Naive B cell (primary cell): ENCODE results near the gene PIGZ. TPM values are rescaled to one million over a fixed set of nuclear protein-coding genes. Genes with fewer than 3 reads are reported as not detected.

Source experiments
- ATAC-seq, 2 donors: fragments of 150-1000 bp; cut with Tn5 transposase; 2 replicates each; pipeline ENCODE4 v1.10.0; 2021; ENCODE audit warnings: low read depth in 2 of 2, mild to moderate bottlenecking in 2 of 2, moderate library complexity in 2 of 2
- DNase-seq: peaks from one replicate; pipeline ENCODE4 v3.0.0; 2022
- H3K27ac Mint-ChIP-seq, 6 donors: one replicate each; pipeline ENCODE4 v1.8.0; 2020 to 2022; ENCODE audit warnings: mild to moderate bottlenecking in 6 of 6, mixed read lengths in 6 of 6, moderate library complexity in 5 of 6, inconsistent platforms in 2 of 6
- H3K27me3 Mint-ChIP-seq, 3 donors: one replicate each; pipeline ENCODE4 v1.8.0; 2021 to 2022; ENCODE audit warnings: mixed read lengths in 3 of 3, mild to moderate bottlenecking in 1 of 3
- H3K36me3 Mint-ChIP-seq, 2 donors: one replicate each; pipeline ENCODE4 v1.8.0; 2020 to 2022; ENCODE audit warnings: mixed read lengths in 2 of 2, inconsistent platforms in 1 of 2, mild to moderate bottlenecking in 1 of 2
- H3K4me1 Mint-ChIP-seq, 3 donors: one replicate each; pipeline ENCODE4 v1.8.0; 2020 to 2022; ENCODE audit warnings: mixed read lengths in 3 of 3, inconsistent platforms in 1 of 3, mild to moderate bottlenecking in 1 of 3, moderate library complexity in 1 of 3
- H3K4me3 Mint-ChIP-seq, 8 donors: one replicate each; pipeline ENCODE4 v1.8.0; 2020 to 2022; ENCODE audit warnings: mild to moderate bottlenecking in 8 of 8, mixed read lengths in 8 of 8, moderate library complexity in 8 of 8, inconsistent platforms in 2 of 8
- H3K9me3 Mint-ChIP-seq, 7 donors: one replicate each; pipeline ENCODE4 v1.8.0; 2020 to 2022; ENCODE audit warnings: mixed read lengths in 7 of 7, mild to moderate bottlenecking in 5 of 7, inconsistent platforms in 2 of 7, moderate library complexity in 1 of 7
- polyA plus RNA-seq, 6 donors: library from polyadenylated mRNA; unstranded; fragments of 300-500 nt; fragmentation: Illumina TruSeq; gene quantifications; one replicate each; pipeline ENCODE4 v1.2.3, GENCODE V29; 2021; ENCODE audit warnings: low read depth in 6 of 6

Gene PIGZ
- polyA plus RNA-seq, 6 donors from 2014 or later = 0.45 to 2.6 (median 1.1) TPM; not detected in 1

- peaks cover 0 to 8% of the 10 kb centered on the region in 2 donors for H3K36me3 Mint-ChIP-seq
- no peak for DNase-seq
These were observed 16.7 kb upstream of the PIGZ start for GRCh38 chr3:196985298-196985697.

GRCh38 chr3:196983186-196983585, 14.6 kb upstream of the PIGZ start:
- Mint-ChIP-seq H3K4me3 (no peak overlapping the region), H3K27ac (no peak overlapping the region), H3K4me1 (peaks cover 0 to 7% (median 5%) of the 10 kb centered on the region in 3 donors), H3K27me3 (peaks cover 20 to 38% (median 27%) of the 10 kb centered on the region in 3 donors), H3K36me3 (peaks cover 0 to 8% of the 10 kb centered on the region in 2 donors), H3K9me3 (peaks cover 0 to 26% (median 15%) of the 10 kb centered on the region in 7 donors)
- ATAC-seq = no peak
- no peak for DNase-seq

More at GRCh38 chr3:196985298-196985697, 16.7 kb upstream of the PIGZ start:
- H3K9me3 Mint-ChIP-seq = peaks cover 0 to 26% (median 15%) of the 10 kb centered on the region in 7 donors
- ATAC-seq = no peak
- no peaks in the 10 kb centered on the region for H3K4me1 Mint-ChIP-seq
- no peak overlapping the region for H3K4me3 Mint-ChIP-seq
- no peak overlapping the region for H3K27ac Mint-ChIP-seq
- peaks cover 14 to 38% (median 31%) of the 10 kb centered on the region in 3 donors for H3K27me3 Mint-ChIP-seq

GRCh38 chr3:196981657-196982056, 13.0 kb upstream of the PIGZ start:
- Mint-ChIP-seq H3K4me1 (peaks cover 0 to 7% (median 5%) of the 10 kb centered on the region in 3 donors), H3K27me3 (peaks cover 20 to 24% (median 21%) of the 10 kb centered on the region in 3 donors), H3K9me3 (peaks cover 0 to 26% (median 15%) of the 10 kb centered on the region in 7 donors), H3K36me3 (peaks cover 0 to 8% of the 10 kb centered on the region in 2 donors), H3K27ac (peak overlapping the region in 1 of 6 donors; percentile 49), H3K4me3 (no peak overlapping the region)
- DNase-seq (no peak), ATAC-seq (no peak)

- H3K36me3 Mint-ChIP-seq = peaks cover 0 to 8% of the 10 kb centered on the region in 2 donors
- peaks cover 0 to 26% (median 14%) of the 10 kb centered on the region in 7 donors for H3K9me3 Mint-ChIP-seq
- DNase-seq = no peak
- no peak for ATAC-seq
- no peak overlapping the region for H3K4me3 Mint-ChIP-seq
- peaks cover 15 to 19% (median 16%) of the 10 kb centered on the region in 3 donors for H3K27me3 Mint-ChIP-seq
- H3K27ac Mint-ChIP-seq = no peak overlapping the region
- H3K4me1 Mint-ChIP-seq = peaks cover 0 to 7% (median 5%) of the 10 kb centered on the region in 3 donors
These were observed 10.9 kb upstream of the PIGZ start for GRCh38 chr3:196979545-196979944.

- Mint-ChIP-seq H3K4me1 (peaks cover 0 to 7% (median 5%) of the 10 kb centered on the region in 3 donors), H3K27ac (peak overlapping the region in 1 of 6 donors; percentile 85), H3K27me3 (peaks cover 6 to 15% (median 12%) of the 10 kb centered on the region in 3 donors), H3K9me3 (peaks cover 0 to 6% (median 3%) of the 10 kb centered on the region in 7 donors), H3K36me3 (no peaks in the 10 kb centered on the region), H3K4me3 (peak overlapping the region in 1 of 8 donors; percentile 30)
- ATAC-seq (no peak), DNase-seq (no peak)
These were observed 8.3 kb upstream of the PIGZ start for GRCh38 chr3:196976941-196977340.

- H3K27me3 Mint-ChIP-seq = peaks cover 6 to 16% (median 15%) of the 10 kb centered on the region in 3 donors
- no peaks in the 10 kb centered on the region for H3K36me3 Mint-ChIP-seq
- H3K9me3 Mint-ChIP-seq = no peaks in the 10 kb centered on the region
- H3K4me1 Mint-ChIP-seq = peaks cover 5 to 14% (median 8%) of the 10 kb centered on the region in 3 donors
- ATAC-seq (no peak), DNase-seq (no peak)
- no peak overlapping the region for H3K27ac Mint-ChIP-seq
- peak overlapping the region in 1 of 8 donors; percentile 41 for H3K4me3 Mint-ChIP-seq
These were observed 6.7 kb upstream of the PIGZ start for GRCh38 chr3:196975349-196975748.

- no peak overlapping the region for H3K27ac Mint-ChIP-seq
- H3K36me3 Mint-ChIP-seq = no peaks in the 10 kb centered on the region
- no peak for DNase-seq
- H3K27me3 Mint-ChIP-seq = peaks cover 6 to 16% (median 15%) of the 10 kb centered on the region in 3 donors
- H3K4me3 Mint-ChIP-seq = peak overlapping the region in 1 of 8 donors; percentile 30
- ATAC-seq = no peak
- no peaks in the 10 kb centered on the region for H3K9me3 Mint-ChIP-seq
- peaks cover 8 to 17% (median 9%) of the 10 kb centered on the region in 3 donors for H3K4me1 Mint-ChIP-seq
These were observed 6.0 kb upstream of the PIGZ start for GRCh38 chr3:196974661-196975060.

GRCh38 chr3:196971094-196971698, 2.6 kb upstream of the PIGZ start:
- H3K27me3 Mint-ChIP-seq = peaks cover 0 to 16% (median 8%) of the 10 kb centered on the region in 3 donors
- peak overlapping the region in 7 of 8 donors; percentile 51 to 92 (median 82) for H3K4me3 Mint-ChIP-seq
- no peaks in the 10 kb centered on the region for H3K9me3 Mint-ChIP-seq
- H3K4me1 Mint-ChIP-seq = peaks cover 6 to 25% (median 24%) of the 10 kb centered on the region in 3 donors
- no peaks in the 10 kb centered on the region for H3K36me3 Mint-ChIP-seq
- ATAC-seq (no peak), DNase-seq (no peak)
- peak overlapping the region in 1 of 6 donors; percentile 61 for H3K27ac Mint-ChIP-seq

GRCh38 chr3:196970547-196971093, 2.0 kb upstream of the PIGZ start:
- H3K27ac Mint-ChIP-seq = peak overlapping the region in 4 of 6 donors; percentile 51 to 81 (median 62)
- H3K4me1 Mint-ChIP-seq = peaks cover 6 to 25% (median 24%) of the 10 kb centered on the region in 3 donors
- H3K36me3 Mint-ChIP-seq = no peaks in the 10 kb centered on the region
- DNase-seq (no peak), ATAC-seq (no peak)
- H3K4me3 Mint-ChIP-seq = peak overlapping the region; percentile 81 to 92 (median 82)
- peaks cover 0 to 16% (median 8%) of the 10 kb centered on the region in 3 donors for H3K27me3 Mint-ChIP-seq
- no peaks in the 10 kb centered on the region for H3K9me3 Mint-ChIP-seq

- Mint-ChIP-seq H3K4me1 (peaks cover 6 to 25% (median 24%) of the 10 kb centered on the region in 3 donors), H3K27me3 (peaks cover 0 to 15% (median 6%) of the 10 kb centered on the region in 3 donors), H3K9me3 (no peaks in the 10 kb centered on the region), H3K27ac (peak overlapping the region in 4 of 6 donors; percentile 51 to 81 (median 62)), H3K36me3 (no peaks in the 10 kb centered on the region), H3K4me3 (peak overlapping the region; percentile 81 to 92 (median 82))
- DNase-seq (peak; percentile 73), ATAC-seq (peak; percentile 70 to 76)
These were observed 1.3 kb upstream of the PIGZ start for GRCh38 chr3:196969660-196970546.

GRCh38 chr3:196969134-196969659, 564 bp upstream of the PIGZ start:
- peaks cover 0 to 10% (median 0%) of the 10 kb centered on the region in 3 donors for H3K27me3 Mint-ChIP-seq
- no peaks in the 10 kb centered on the region for H3K9me3 Mint-ChIP-seq
- H3K4me1 Mint-ChIP-seq = peaks cover 6 to 25% (median 24%) of the 10 kb centered on the region in 3 donors
- peak; percentile 53 for DNase-seq
- peak; percentile 59 to 66 for ATAC-seq
- peak overlapping the region; percentile 80 to 92 (median 86) for H3K4me3 Mint-ChIP-seq
- H3K27ac Mint-ChIP-seq = peak overlapping the region in 2 of 6 donors; percentile 80 to 88
- H3K36me3 Mint-ChIP-seq = no peaks in the 10 kb centered on the region

GRCh38 chr3:196967412-196968232, 1.0 kb downstream of the PIGZ start:
- ATAC-seq (no peak), DNase-seq (no peak)
- H3K36me3 Mint-ChIP-seq = no peaks in the 10 kb centered on the region
- H3K27ac Mint-ChIP-seq = peak overlapping the region in 2 of 6 donors; percentile 16 to 81
- peaks cover 0 to 10% (median 0%) of the 10 kb centered on the region in 3 donors for H3K27me3 Mint-ChIP-seq
- peaks cover 9 to 36% (median 28%) of the 10 kb centered on the region in 3 donors for H3K4me1 Mint-ChIP-seq
- H3K9me3 Mint-ChIP-seq = no peaks in the 10 kb centered on the region
- H3K4me3 Mint-ChIP-seq = peak overlapping the region; percentile 76 to 90 (median 85)
